Right lobe of liver (tissue), 6 donors: ENCODE results near the gene AGA. TPM values are rescaled to one million over a fixed set of nuclear protein-coding genes. Genes with fewer than 3 reads are reported as not detected.

Experiments used
- ATAC-seq, 4 donors: fragments of 200-7000 bp; cut with Tn5 transposase; one replicate each; pipeline ENCODE4 v1.9.1; 2020; ENCODE audit warnings: mild to moderate bottlenecking in 4 of 4, moderate library complexity in 4 of 4
- DNase-seq, 3 donors: peaks; one replicate each; pipeline ENCODE4 v3.0.0-alpha.2; 2020
- H3K27ac ChIP-seq, 3 donors: fragments of 200-600 bp; one replicate each; pipeline ENCODE4 v1.8.0; 2022
- H3K27me3 ChIP-seq, 2 donors: fragments of 200-600 bp; one replicate each; pipeline ENCODE4 v1.8.0; 2022
- H3K36me3 ChIP-seq, 4 donors: fragments of 200-600 bp; sonication (generic) in 1 of 4; one replicate each; pipeline versions ENCODE4 v1.5.1 to v1.8.0; 2017 to 2022; ENCODE audit warnings: control low read depth in 1 of 4
- H3K4me1 ChIP-seq, 4 donors: fragments of 200-600 bp; sonication (generic) in 1 of 4; one replicate each; pipeline versions ENCODE4 v1.5.1 to v1.8.0; 2017 to 2022; ENCODE audit warnings: control low read depth in 1 of 4
- H3K4me3 ChIP-seq, 3 donors: fragments of 200-600 bp; one replicate each; pipeline ENCODE4 v1.8.0; 2022
- H3K9me3 ChIP-seq, 4 donors: fragments of 200-600 bp; sonication (generic) in 1 of 4; one replicate each; pipeline versions ENCODE4 v1.5.1 to v1.8.0; 2017 to 2022; ENCODE audit warnings: control low read depth in 1 of 4
- CTCF ChIP-seq, 4 donors: fragments of 200-600 bp in 3 of 4; fragments of 450-650 bp in 1 of 4; IDR thresholded peaks; one replicate each; pipeline versions ENCODE4 v1.5.1 to v1.8.0; 2016 to 2022; ENCODE audit warnings: antibody characterized with exemption in 4 of 4, mild to moderate bottlenecking in 2 of 4
- POLR2A ChIP-seq: fragments of 450-650 bp; IDR thresholded peaks from one replicate; pipeline ENCODE4 v1.6.1; 2017; ENCODE audit warnings: antibody characterized with exemption, mild to moderate bottlenecking
- WGBS: methylation state at CpG from one replicate; pipeline ENCODE4 v1.1.6; 2018; ENCODE audit warnings: low coverage, low lambda C conversion rate; ENCODE audit not compliant: insufficient coverage; ENCODE audit errors: missing lambda C conversion rate; 5-methylcytosine and 5-hydroxymethylcytosine counted together
- intact Hi-C, 2 donors: fragments of 100-400 bp; cut with DNase I; formaldehyde crosslinking; loops; one replicate each; pipeline versions ENCODE4 v1.11.2 to v1.14.1; 2022
- total RNA-seq, 6 experiments: library from RNA; depleted of rRNA in 2 of 6; stranded (reverse); fragments of >200 nt in 2 of 6; fragmentation: NEBNext Ultra II Directional in 3 of 6; extraction: Animal tissue kit (Norgen Biotek cat#: 25700) in 3 of 6; gene quantifications; one replicate each; pipeline versions ENCODE4 v1.1.0 to v1.2.4, GENCODE V29; 2016 to 2023
- donor health status: DM: no; HTN: yes; CAD: no.
- donor health status: DM: no; HTN: no; CAD: no.
- donor health status: DM: no; HTN: no; CAD: no.
- donor health status: DM: no; HTN: yes; CAD: no.
- donor health status: DM: no; HTN: yes; CAD: no.

The AGA gene
- total RNA-seq, 6 experiments from 2014 or later, result 15.9 to 26.8 (median 21.5) TPM

DNA sequence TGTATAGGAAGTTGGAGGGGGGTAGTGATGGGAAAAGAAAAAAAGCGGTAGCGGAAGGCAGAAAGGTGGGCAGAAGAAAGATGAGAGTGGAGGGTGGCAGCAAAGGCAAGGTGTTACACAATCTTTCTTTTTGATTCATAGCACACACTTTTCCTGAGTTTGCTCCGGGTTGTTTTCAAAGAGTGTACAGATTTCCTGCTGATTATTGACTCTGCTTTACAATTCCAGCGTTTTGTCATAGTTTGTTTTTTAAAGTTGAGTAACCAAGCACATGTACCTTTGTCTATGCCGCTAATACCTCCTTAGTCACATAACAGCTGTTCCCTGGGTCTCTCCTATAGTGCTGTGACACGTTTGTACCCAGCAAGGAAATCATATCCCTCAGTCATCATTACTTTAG lies 50.3 kb downstream of the AGA start:
- no peak for TF ChIP-seq POLR2A
- no peak for TF ChIP-seq CTCF (IDR thresholded peaks at IDR 0.05)
- H3K4me3 ChIP-seq, result no peak overlapping the region
- intact Hi-C loops, result no loop called here
- 20% methylated on average over 6 of the region's 6 CpGs for WGBS
- H3K4me1 ChIP-seq, result peaks cover 0 to 9% (median 0%) of the 10 kb centered on the region in 4 donors
- no peaks in the 10 kb centered on the region for H3K36me3 ChIP-seq
- DNase-seq, result no peak
- H3K27me3 ChIP-seq, result no peaks in the 10 kb centered on the region
- ATAC-seq, result peak; percentile 81 to 96 (median 94)
- peak overlapping the region in 1 of 3 donors; percentile 65 for H3K27ac ChIP-seq
- no peaks in the 10 kb centered on the region for H3K9me3 ChIP-seq

DNA sequence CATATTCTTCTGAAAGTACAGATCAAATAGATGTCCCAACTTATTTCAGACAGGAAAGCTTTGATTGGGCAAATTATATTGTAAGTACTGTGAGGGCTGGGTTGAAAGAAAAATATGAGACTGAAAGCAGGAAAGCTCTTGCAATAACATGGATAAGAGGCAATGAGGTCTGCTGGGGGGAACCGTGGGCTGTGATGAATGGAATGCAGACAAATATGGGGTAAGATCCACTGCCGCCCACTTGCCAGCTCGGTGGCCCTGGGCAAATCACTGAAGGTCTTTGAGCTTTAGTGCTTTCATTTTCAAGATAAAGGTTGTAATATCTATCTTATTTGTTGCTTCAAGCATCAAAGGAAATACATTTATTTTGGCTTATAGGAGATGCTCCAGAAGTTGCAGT lies 51.0 kb downstream of the AGA start:
- WGBS, result 27% methylated on average over 3 of the region's 3 CpGs
- H3K4me1 ChIP-seq, result peaks cover 0 to 9% (median 0%) of the 10 kb centered on the region in 4 donors
- ATAC-seq (peak in 2 of 4 donors; percentile 14 to 33), DNase-seq (no peak)
- no peak overlapping the region for H3K4me3 ChIP-seq
- no peaks in the 10 kb centered on the region for H3K36me3 ChIP-seq
- no peaks in the 10 kb centered on the region for H3K9me3 ChIP-seq
- peak overlapping the region in 1 of 3 donors; percentile 65 for H3K27ac ChIP-seq
- intact Hi-C loops, result no loop called here
- TF ChIP-seq CTCF (IDR thresholded peaks at IDR 0.05) (no peak), POLR2A (no peak)
- H3K27me3 ChIP-seq, result no peaks in the 10 kb centered on the region

DNA sequence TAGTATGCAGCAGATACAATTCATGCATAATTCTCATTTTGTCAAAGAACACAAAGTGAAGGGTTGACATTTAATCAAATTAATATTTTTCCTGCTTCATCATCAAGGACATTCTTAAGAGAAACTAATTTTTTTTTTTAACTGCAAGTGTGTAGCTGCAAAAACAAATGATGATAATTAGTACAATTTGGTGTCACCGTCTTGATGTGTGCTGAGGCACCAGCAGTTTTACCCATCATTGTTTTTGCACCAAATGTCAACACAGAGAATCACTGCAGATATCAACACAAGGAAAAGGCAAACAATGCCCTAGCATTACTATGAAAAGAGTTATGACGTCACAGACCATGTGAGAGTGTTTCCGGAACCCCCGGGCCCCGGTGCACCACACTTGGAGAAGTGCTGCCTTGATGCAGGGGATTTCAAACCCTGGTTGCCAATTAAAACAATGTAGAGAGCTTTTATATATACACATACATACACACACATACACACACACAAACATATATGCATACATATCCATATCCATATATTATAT lies 55.9 kb downstream of the AGA start:
- no peak for ATAC-seq
- no peak overlapping the region for H3K4me3 ChIP-seq
- DNase-seq, result no peak
- no peak overlapping the region for H3K27ac ChIP-seq
- H3K4me1 ChIP-seq, result peaks cover 0 to 4% (median 0%) of the 10 kb centered on the region in 4 donors
- 75% methylated on average over 5 of the region's 5 CpGs for WGBS
- no peaks in the 10 kb centered on the region for H3K27me3 ChIP-seq
- H3K36me3 ChIP-seq, result no peaks in the 10 kb centered on the region
- H3K9me3 ChIP-seq, result no peaks in the 10 kb centered on the region
- TF ChIP-seq POLR2A, result no peak
- no peak for TF ChIP-seq CTCF (IDR thresholded peaks at IDR 0.05)
- intact Hi-C loops, result no loop called here

- DNase-seq (no peak), ATAC-seq (no peak)
- no peak for TF ChIP-seq CTCF (IDR thresholded peaks at IDR 0.05)
- TF ChIP-seq POLR2A, result no peak
- Histone ChIP-seq H3K4me1 (no peaks in the 10 kb centered on the region), H3K27ac (no peak overlapping the region), H3K4me3 (no peak overlapping the region), H3K27me3 (no peaks in the 10 kb centered on the region), H3K36me3 (no peaks in the 10 kb centered on the region), H3K9me3 (no peaks in the 10 kb centered on the region)
- 52% methylated on average over 2 of the region's 2 CpGs for WGBS
- intact Hi-C loops, result no loop called here
Observed at GRCh38 chr4:177385576-177386277, 56.5 kb downstream of the AGA start.
